Suprapubic skin (tissue), 4 donors: Measurements from ENCODE around the gene GALNT17.

ENCODE experiments used
- CTCF ChIP-seq, 2 donors: fragments of 200-600 bp in 1 of 2; fragments of 450-650 bp in 1 of 2; sonication (generic) in 1 of 2; IDR thresholded peaks; one replicate each; pipeline ENCODE4 v1.5.1; 2016 to 2019; ENCODE audit warnings: antibody characterized with exemption in 2 of 2, mild to moderate bottlenecking in 1 of 2, moderate library complexity in 1 of 2
- POLR2A ChIP-seq, 2 donors: fragments of 450-650 bp; IDR thresholded peaks; one replicate each; pipeline ENCODE4 v1.6.1; 2017; ENCODE audit warnings: antibody characterized with exemption in 2 of 2, mild to moderate bottlenecking in 2 of 2, moderate library complexity in 2 of 2
- POLR2AphosphoS5 ChIP-seq, 3 donors: sonication (generic); formaldehyde crosslinking; IDR thresholded peaks; one replicate each; pipeline ENCODE4 v1.6.1; 2017; ENCODE audit warnings: antibody characterized with exemption in 3 of 3

GRCh38 chr7:71389976-71390375 is 258.0 kb downstream of the GALNT17 start:
- TF ChIP-seq CTCF (IDR thresholded peaks at IDR 0.05) (no peak), POLR2AphosphoS5 (IDR thresholded peaks at IDR 0.05) (no peak), POLR2A (IDR thresholded peaks at IDR 0.05) (no peak)
